HepG2 (cell line): ENCODE measurements around the gene SLC22A5. TPM values are rescaled to one million over a fixed set of nuclear protein-coding genes. Genes with fewer than 3 reads are reported as not detected.

Experiments
- BRCA1 ChIP-seq: sonication (generic); formaldehyde crosslinking; IDR thresholded peaks from 2 replicates; pipeline ENCODE4 v1.4.0; 2020; ENCODE audit warnings: missing genetic modification reagents
- HOXA3 ChIP-seq: sonication (generic); formaldehyde crosslinking; IDR thresholded peaks from 2 replicates; pipeline ENCODE4 v1.5.0; 2020; ENCODE audit warnings: missing genetic modification reagents
- KDM2A ChIP-seq: sonication (generic); formaldehyde crosslinking; IDR thresholded peaks from 2 replicates; pipeline ENCODE4 v1.4.0; 2020; ENCODE audit warnings: low read depth, missing genetic modification reagents, borderline replicate concordance
- LCORL ChIP-seq, 2 experiments: fragments of 450-650 bp in 1 of 2; sonication (generic) in 1 of 2; formaldehyde crosslinking in 1 of 2; IDR thresholded peaks; 2 replicates each; pipeline versions ENCODE4 v1.5.0 to v1.6.1; 2017 to 2020; ENCODE audit warnings: antibody characterized with exemption in 1 of 2, missing genetic modification reagents in 1 of 2
- MED8 ChIP-seq: sonication (generic); formaldehyde crosslinking; IDR thresholded peaks from 2 replicates; pipeline ENCODE4 v1.8.1; 2023; ENCODE audit warnings: mild to moderate bottlenecking, missing genetic modification reagents; ENCODE audit not compliant: insufficient replicate concordance
- POLR2G ChIP-seq: fragments of 200-400 bp; formaldehyde crosslinking; IDR thresholded peaks from 2 replicates; pipeline ENCODE4 v1.6.1; 2018; ENCODE audit warnings: mild to moderate bottlenecking, low read depth, low read length, moderate library complexity
- RORA ChIP-seq: sonication (generic); formaldehyde crosslinking; IDR thresholded peaks from 2 replicates; pipeline ENCODE4 v1.5.0; 2020; ENCODE audit warnings: mild to moderate bottlenecking, missing genetic modification reagents, moderate library complexity
- TOE1 ChIP-seq: sonication (generic); formaldehyde crosslinking; IDR thresholded peaks from 2 replicates; pipeline ENCODE4 v1.4.0; 2020; ENCODE audit warnings: mild to moderate bottlenecking, missing genetic modification reagents
- ZC3H13 ChIP-seq: sonication (generic); formaldehyde crosslinking; IDR thresholded peaks from 2 replicates; pipeline ENCODE4 v1.8.1; 2023; ENCODE audit warnings: mild to moderate bottlenecking, missing genetic modification reagents, moderate library complexity
- ZFP36L2 ChIP-seq: sonication (generic); formaldehyde crosslinking; IDR thresholded peaks from 2 replicates; pipeline ENCODE4 v1.4.0; 2020; ENCODE audit warnings: missing genetic modification reagents
- ZNF124 ChIP-seq: sonication (generic); formaldehyde crosslinking; IDR thresholded peaks from 2 replicates; pipeline ENCODE4 v1.4.0; 2020; ENCODE audit warnings: missing genetic modification reagents
- ZNF224 ChIP-seq: sonication (generic); formaldehyde crosslinking; IDR thresholded peaks from 2 replicates; pipeline ENCODE4 v1.5.0; 2020; ENCODE audit warnings: mild to moderate bottlenecking, missing genetic modification reagents
- ZNF234 ChIP-seq: sonication (generic); formaldehyde crosslinking; conservative IDR thresholded peaks from 2 replicates; pipeline ENCODE4 v1.5.1; 2020; ENCODE audit warnings: mild to moderate bottlenecking, missing genetic modification reagents
- ZNF253 ChIP-seq: sonication (generic); formaldehyde crosslinking; IDR thresholded peaks from 2 replicates; pipeline ENCODE4 v1.8.0; 2022; ENCODE audit warnings: mild to moderate bottlenecking, missing genetic modification reagents, borderline replicate concordance
- ZNF331 ChIP-seq: sonication (generic); formaldehyde crosslinking; IDR thresholded peaks from 2 replicates; pipeline ENCODE4 v1.4.0; 2020; ENCODE audit warnings: missing genetic modification reagents
- ZNF605 ChIP-seq: sonication (generic); formaldehyde crosslinking; IDR thresholded peaks from 2 replicates; pipeline ENCODE4 v1.8.0; 2022; ENCODE audit warnings: mild to moderate bottlenecking, missing genetic modification reagents
- ZNF629 ChIP-seq: sonication (generic); formaldehyde crosslinking; conservative IDR thresholded peaks from 2 replicates; pipeline ENCODE4 v1.5.0; 2020; ENCODE audit warnings: missing genetic modification reagents
- ZNF672 ChIP-seq: sonication (generic); formaldehyde crosslinking; IDR thresholded peaks from 2 replicates; pipeline ENCODE4 v1.8.1; 2022; ENCODE audit warnings: missing genetic modification reagents
- polyA plus RNA-seq, 8 experiments: library from polyadenylated mRNA; depleted of rRNA in 3 of 8; stranded (reverse) in 7 of 8; unstranded in 1 of 8; fragments of >200 nt; fragmentation: Illumina TruSeq in 4 of 8; extraction: Trizol in 4 of 8; gene quantifications; 2 replicates each; pipeline versions ENCODE4 v1.2.1 to v1.2.3, GENCODE V29; 2011 to 2016; ENCODE audit warnings: low read depth in 4 of 8, missing spikeins in 1 of 8, mixed read lengths in 1 of 8; ENCODE audit not compliant: insufficient read depth in 1 of 8
- total RNA-seq, 5 experiments: library from RNA; depleted of rRNA; stranded (reverse); fragments of >200 nt; fragmentation: Illumina TruSeq; extraction: Trizol; gene quantifications; 2 replicates each; pipeline ENCODE4 v1.2.3, GENCODE V29; 2016; ENCODE audit warnings: low read depth in 1 of 5
- TF ChIP-seq, protein P1 (sequence below): IDR thresholded peaks from 2 replicates; pipeline ENCODE4 v1.6.1; 2016; ENCODE audit warnings: low read depth, borderline replicate concordance
- TF ChIP-seq, protein P2 (sequence below): IDR thresholded peaks from 2 replicates; pipeline ENCODE4 v1.6.1; 2016; ENCODE audit warnings: low read depth, missing genetic modification reagents, missing compliant biosample characterization
- TF ChIP-seq, protein P3 (sequence below): sonication (generic); formaldehyde crosslinking; IDR thresholded peaks from 2 replicates; pipeline ENCODE4 v1.4.0; 2020; ENCODE audit warnings: missing genetic modification reagents

SLC22A5 gene
- total and polyA plus RNA-seq, 2 of the 13 experiments (the other 11 are each of a cell fraction or from before 2014, with no cell fraction given), result 7.1 to 15.1 TPM

DNA sequence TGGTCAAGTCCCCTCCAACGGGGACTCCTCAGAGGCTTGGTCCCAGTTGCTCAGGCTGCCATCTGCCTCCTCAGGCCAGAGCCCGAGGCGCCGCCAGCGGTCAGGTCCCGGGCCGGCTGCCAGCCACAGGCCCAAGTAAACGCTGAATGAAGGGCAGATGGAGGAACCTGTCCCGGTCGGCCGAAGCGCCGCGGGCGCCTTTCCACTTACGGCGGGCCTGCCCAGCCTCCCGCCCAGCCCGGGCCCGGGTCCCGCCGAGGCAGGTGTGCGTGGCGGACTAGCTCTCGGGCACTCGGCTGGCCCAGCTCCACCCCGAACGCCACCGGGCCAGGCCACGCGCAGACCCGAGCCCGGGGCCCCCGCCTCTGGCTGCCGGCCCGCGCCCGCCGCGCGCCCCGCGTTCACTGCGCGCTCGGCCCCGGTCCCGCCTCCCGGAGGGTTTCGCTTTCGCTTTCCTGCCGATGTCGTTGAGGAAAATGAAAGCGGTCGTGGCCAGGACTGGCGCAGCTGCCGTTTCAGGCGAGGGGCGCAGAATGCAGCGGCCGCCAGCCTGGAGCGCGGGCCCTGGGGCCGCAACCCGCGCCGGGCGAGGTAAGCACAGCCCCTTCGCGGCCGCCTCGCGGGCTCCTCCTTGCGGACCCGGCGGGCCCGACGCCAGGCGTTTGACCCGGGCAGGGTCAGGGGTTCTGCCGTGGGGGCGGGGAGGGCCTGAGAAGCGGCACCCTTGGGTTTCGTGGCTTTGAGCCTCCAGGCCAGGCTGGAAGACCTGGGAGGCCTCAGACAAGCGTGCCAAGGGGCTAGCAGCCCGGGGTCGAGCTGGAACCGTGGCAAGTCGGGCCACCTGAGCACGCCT is 41.2 kb downstream of the SLC22A5 start (continued):
- TF ChIP-seq ZNF224 (CRISPR knock-in tag), result 0 out of 2 replicates have a peak, but pooled peaks have one; percentile 25
- TF ChIP-seq TOE1 (CRISPR knock-in tag), result no peak
- TF ChIP-seq ZNF331 (CRISPR knock-in tag), result no peak
- TF ChIP-seq, protein P1, sequence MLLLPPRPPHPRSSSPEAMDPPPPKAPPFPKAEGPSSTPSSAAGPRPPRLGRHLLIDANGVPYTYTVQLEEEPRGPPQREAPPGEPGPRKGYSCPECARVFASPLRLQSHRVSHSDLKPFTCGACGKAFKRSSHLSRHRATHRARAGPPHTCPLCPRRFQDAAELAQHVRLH (CRISPR knock-in tag), result peak; percentile 43; the same call in 1 of the 2 replicates
- peak; percentile 32; the same call in 1 of the 2 replicates for TF ChIP-seq HOXA3 (CRISPR knock-in tag)
- TF ChIP-seq ZNF605 (CRISPR knock-in tag), result peak; percentile 32; the same call in 1 of the 2 replicates
- TF ChIP-seq ZNF672 (CRISPR knock-in tag), result no peak
- TF ChIP-seq, protein P2, sequence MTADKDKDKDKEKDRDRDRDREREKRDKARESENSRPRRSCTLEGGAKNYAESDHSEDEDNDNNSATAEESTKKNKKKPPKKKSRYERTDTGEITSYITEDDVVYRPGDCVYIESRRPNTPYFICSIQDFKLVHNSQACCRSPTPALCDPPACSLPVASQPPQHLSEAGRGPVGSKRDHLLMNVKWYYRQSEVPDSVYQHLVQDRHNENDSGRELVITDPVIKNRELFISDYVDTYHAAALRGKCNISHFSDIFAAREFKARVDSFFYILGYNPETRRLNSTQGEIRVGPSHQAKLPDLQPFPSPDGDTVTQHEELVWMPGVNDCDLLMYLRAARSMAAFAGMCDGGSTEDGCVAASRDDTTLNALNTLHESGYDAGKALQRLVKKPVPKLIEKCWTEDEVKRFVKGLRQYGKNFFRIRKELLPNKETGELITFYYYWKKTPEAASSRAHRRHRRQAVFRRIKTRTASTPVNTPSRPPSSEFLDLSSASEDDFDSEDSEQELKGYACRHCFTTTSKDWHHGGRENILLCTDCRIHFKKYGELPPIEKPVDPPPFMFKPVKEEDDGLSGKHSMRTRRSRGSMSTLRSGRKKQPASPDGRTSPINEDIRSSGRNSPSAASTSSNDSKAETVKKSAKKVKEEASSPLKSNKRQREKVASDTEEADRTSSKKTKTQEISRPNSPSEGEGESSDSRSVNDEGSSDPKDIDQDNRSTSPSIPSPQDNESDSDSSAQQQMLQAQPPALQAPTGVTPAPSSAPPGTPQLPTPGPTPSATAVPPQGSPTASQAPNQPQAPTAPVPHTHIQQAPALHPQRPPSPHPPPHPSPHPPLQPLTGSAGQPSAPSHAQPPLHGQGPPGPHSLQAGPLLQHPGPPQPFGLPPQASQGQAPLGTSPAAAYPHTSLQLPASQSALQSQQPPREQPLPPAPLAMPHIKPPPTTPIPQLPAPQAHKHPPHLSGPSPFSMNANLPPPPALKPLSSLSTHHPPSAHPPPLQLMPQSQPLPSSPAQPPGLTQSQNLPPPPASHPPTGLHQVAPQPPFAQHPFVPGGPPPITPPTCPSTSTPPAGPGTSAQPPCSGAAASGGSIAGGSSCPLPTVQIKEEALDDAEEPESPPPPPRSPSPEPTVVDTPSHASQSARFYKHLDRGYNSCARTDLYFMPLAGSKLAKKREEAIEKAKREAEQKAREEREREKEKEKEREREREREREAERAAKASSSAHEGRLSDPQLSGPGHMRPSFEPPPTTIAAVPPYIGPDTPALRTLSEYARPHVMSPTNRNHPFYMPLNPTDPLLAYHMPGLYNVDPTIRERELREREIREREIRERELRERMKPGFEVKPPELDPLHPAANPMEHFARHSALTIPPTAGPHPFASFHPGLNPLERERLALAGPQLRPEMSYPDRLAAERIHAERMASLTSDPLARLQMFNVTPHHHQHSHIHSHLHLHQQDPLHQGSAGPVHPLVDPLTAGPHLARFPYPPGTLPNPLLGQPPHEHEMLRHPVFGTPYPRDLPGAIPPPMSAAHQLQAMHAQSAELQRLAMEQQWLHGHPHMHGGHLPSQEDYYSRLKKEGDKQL, result 0 out of 2 replicates have a peak, but pooled peaks have one; percentile 15
- TF ChIP-seq, protein P3, sequence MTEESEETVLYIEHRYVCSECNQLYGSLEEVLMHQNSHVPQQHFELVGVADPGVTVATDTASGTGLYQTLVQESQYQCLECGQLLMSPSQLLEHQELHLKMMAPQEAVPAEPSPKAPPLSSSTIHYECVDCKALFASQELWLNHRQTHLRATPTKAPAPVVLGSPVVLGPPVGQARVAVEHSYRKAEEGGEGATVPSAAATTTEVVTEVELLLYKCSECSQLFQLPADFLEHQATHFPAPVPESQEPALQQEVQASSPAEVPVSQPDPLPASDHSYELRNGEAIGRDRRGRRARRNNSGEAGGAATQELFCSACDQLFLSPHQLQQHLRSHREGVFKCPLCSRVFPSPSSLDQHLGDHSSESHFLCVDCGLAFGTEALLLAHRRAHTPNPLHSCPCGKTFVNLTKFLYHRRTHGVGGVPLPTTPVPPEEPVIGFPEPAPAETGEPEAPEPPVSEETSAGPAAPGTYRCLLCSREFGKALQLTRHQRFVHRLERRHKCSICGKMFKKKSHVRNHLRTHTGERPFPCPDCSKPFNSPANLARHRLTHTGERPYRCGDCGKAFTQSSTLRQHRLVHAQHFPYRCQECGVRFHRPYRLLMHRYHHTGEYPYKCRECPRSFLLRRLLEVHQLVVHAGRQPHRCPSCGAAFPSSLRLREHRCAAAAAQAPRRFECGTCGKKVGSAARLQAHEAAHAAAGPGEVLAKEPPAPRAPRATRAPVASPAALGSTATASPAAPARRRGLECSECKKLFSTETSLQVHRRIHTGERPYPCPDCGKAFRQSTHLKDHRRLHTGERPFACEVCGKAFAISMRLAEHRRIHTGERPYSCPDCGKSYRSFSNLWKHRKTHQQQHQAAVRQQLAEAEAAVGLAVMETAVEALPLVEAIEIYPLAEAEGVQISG (CRISPR knock-in tag), result peak; percentile 68
- TF ChIP-seq MED8 (CRISPR knock-in tag), result peak; percentile 22
- no peak for TF ChIP-seq ZNF234 (CRISPR knock-in tag)
- peak; percentile 82 for TF ChIP-seq POLR2G
- TF ChIP-seq ZFP36L2 (CRISPR knock-in tag), result no peak
- 0 out of 2 replicates have a peak, but pooled peaks have one; percentile 13 for TF ChIP-seq ZNF253
- TF ChIP-seq LCORL (IDR thresholded peaks at IDR 0.05), result no peak
- TF ChIP-seq LCORL (CRISPR knock-in tag; IDR thresholded peaks at IDR 0.05), result peak; percentile 28; the same call in 1 of the 2 replicates
- no peak for TF ChIP-seq ZNF124
- TF ChIP-seq BRCA1 (CRISPR knock-in tag), result peak; percentile 38; the same call in 1 of the 2 replicates
- TF ChIP-seq KDM2A (CRISPR knock-in tag), result peak; percentile 56; the same call in 1 of the 2 replicates
- no peak for TF ChIP-seq RORA
- TF ChIP-seq ZC3H13, result no peak
- peak; percentile 30; the same call in 1 of the 2 replicates for TF ChIP-seq ZNF629 (CRISPR knock-in tag)
